Measurements from ENCODE around the gene MGME1. TPM values are rescaled to one million over a fixed set of nuclear protein-coding genes. Genes with fewer than 3 reads are reported as not detected.

MGME1 gene
- total and polyA plus RNA-seq, 9 of the 15 experiments (the other 6 are each of a cell fraction or from before 2014, with no cell fraction given): 13.4 to 45.1 (median 30.6) TPM

GRCh38 chr20:17950670-17951069, 18.1 kb upstream of the MGME1 start (continued):
- TF ChIP-seq HMBOX1 (IDR thresholded peaks at IDR 0.05) (no peak), GATAD2B (IDR thresholded peaks at IDR 0.05; ENCODE audit: borderline replicate concordance) (no peak)

- no peaks in the 10 kb centered on the region for H3K27me3 ChIP-seq (ENCODE audit: control insufficient read depth in 2 of 2, insufficient read depth in 2 of 2, low read length in 2 of 2)
- BruUV-seq (replicated peaks): no TSS peak
- no peak for FAIRE-seq
- no peaks in the 10 kb centered on the region for H4K20me1 ChIP-seq (replicated peaks; ENCODE audit: control insufficient read depth, insufficient read depth, low read length)
- no peak overlapping the region for H3K9ac ChIP-seq (ENCODE audit: insufficient read depth in 1 of 2, low read depth in 2 of 2, low read length in 2 of 2)
- no peak overlapping the region for H3K27ac ChIP-seq (ENCODE audit: extremely low read depth, low read depth, low read length)
- no peaks in the 10 kb centered on the region; a peak in 1 of 5 replicates for H3K4me1 ChIP-seq (replicated peaks in 1 of 2; ENCODE audit: control insufficient read depth in 2 of 2, insufficient read depth in 2 of 2, low read length in 2 of 2)
- TF ChIP-seq ZNF316 (IDR thresholded peaks at IDR 0.05) (peak; percentile 76), C11orf30 (IDR thresholded peaks at IDR 0.05; ENCODE audit: low read depth) (peak; percentile 60), MAFF (IDR thresholded peaks at IDR 0.05; ENCODE audit: low read length) (peak; percentile 39; the same call in 1 of the 2 replicates), MAFG (tag; conservative IDR thresholded peaks at IDR 0.05) (peak; percentile 47; the same call in 1 of the 2 replicates), MAFK (IDR thresholded peaks at IDR 0.05; ENCODE audit: low read length) (peak; percentile 43; the same call in 1 of the 2 replicates), RAD21 (CRISPR knock-in tag; conservative IDR thresholded peaks at IDR 0.05 in 1 of 2, IDR thresholded peaks at IDR 0.05 in 1 of 2) (no peak)
- CTCF ChIA-PET (ENCODE audit: low intra/inter-chr PET ratio): no interaction called here
- WGBS (ENCODE audit: insufficient coverage, low coverage, missing lambda C conversion rate): 94% methylated on average over 2 of the region's 2 CpGs
- no peaks in the 10 kb centered on the region for H3K9me3 ChIP-seq (replicated peaks; ENCODE audit: control insufficient read depth, insufficient read depth, low read depth, low read length)
- intact Hi-C loops (cut with micrococcal nuclease) (no loop called here), in situ Hi-C loops (cut with MboI) (no loop called here)
- H2AFZ ChIP-seq (ENCODE audit: low read depth, low read length): no peak overlapping the region
- no peak for DNase-seq (ENCODE audit: extremely low read depth in 1 of 4, low spot score in 3 of 4)
- POLR2A ChIA-PET: interaction anchor here (1.0 to 1.2 kb wide), 2 partner anchors 8 to 14 kb away, joined by 3 to 4 read pairs; no protein-coding TSS in a partner anchor
- H3K9me1 ChIP-seq (ENCODE audit: control insufficient read depth, insufficient read depth, low read length): no peaks in the 10 kb centered on the region
- H3K79me2 ChIP-seq (ENCODE audit: control insufficient read depth, insufficient read depth, low read length): peaks cover 52% of the 10 kb centered on the region
- H3K4me2 ChIP-seq (ENCODE audit: insufficient read depth, low read length): no peak overlapping the region
- H3K4me3 ChIP-seq: no peak overlapping the region
- ATAC-seq: no peak
- peaks cover 100% of the 10 kb centered on the region for H3K36me3 ChIP-seq (ENCODE audit: control insufficient read depth, insufficient read depth, low read length)
These were observed 17.5 kb upstream of the MGME1 start for GRCh38 chr20:17951323-17951722.
